ENCODE data around the gene CTTN.

DNA sequence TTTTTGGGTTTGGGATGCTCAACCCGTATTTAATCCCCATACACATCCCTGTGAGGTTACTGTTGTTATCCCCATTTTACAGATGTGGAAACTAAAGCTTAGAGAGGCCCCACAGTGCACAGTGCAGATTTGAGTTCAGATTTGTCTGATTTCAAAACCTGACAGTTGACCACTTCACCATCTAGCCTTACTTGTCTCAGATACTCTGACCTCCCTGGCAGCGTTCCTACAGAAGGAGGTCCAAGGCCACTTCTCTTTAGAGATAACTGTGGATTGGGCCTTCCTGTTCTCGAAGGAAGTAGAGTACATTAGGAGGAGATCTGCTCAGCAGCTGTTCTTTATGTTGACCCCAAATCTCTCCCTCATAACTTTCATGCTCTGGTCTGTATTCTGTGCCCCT lies 46.7 kb upstream of the CTTN start:
- TF ChIP-seq DPF2 (IDR thresholded peaks at IDR 0.05): no peak
- no peak for TF ChIP-seq GABPA (IDR thresholded peaks at IDR 0.05; ENCODE audit: low read depth)
- TF ChIP-seq, protein P1, sequence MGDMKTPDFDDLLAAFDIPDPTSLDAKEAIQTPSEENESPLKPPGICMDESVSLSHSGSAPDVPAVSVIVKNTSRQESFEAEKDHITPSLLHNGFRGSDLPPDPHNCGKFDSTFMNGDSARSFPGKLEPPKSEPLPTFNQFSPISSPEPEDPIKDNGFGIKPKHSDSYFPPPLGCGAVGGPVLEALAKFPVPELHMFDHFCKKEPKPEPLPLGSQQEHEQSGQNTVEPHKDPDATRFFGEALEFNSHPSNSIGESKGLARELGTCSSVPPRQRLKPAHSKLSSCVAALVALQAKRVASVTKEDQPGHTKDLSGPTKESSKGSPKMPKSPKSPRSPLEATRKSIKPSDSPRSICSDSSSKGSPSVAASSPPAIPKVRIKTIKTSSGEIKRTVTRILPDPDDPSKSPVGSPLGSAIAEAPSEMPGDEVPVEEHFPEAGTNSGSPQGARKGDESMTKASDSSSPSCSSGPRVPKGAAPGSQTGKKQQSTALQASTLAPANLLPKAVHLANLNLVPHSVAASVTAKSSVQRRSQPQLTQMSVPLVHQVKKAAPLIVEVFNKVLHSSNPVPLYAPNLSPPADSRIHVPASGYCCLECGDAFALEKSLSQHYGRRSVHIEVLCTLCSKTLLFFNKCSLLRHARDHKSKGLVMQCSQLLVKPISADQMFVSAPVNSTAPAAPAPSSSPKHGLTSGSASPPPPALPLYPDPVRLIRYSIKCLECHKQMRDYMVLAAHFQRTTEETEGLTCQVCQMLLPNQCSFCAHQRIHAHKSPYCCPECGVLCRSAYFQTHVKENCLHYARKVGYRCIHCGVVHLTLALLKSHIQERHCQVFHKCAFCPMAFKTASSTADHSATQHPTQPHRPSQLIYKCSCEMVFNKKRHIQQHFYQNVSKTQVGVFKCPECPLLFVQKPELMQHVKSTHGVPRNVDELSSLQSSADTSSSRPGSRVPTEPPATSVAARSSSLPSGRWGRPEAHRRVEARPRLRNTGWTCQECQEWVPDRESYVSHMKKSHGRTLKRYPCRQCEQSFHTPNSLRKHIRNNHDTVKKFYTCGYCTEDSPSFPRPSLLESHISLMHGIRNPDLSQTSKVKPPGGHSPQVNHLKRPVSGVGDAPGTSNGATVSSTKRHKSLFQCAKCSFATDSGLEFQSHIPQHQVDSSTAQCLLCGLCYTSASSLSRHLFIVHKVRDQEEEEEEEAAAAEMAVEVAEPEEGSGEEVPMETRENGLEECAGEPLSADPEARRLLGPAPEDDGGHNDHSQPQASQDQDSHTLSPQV (IDR thresholded peaks at IDR 0.05): no peak
- no peak for TF ChIP-seq MYC (IDR thresholded peaks at IDR 0.05; ENCODE audit: insufficient read depth, insufficient read length, insufficient replicate concordance, low read length, severe bottlenecking)
- TF ChIP-seq SP1 (IDR thresholded peaks at IDR 0.05; ENCODE audit: low read depth, low read length): no peak
- TF ChIP-seq POLR2A (IDR thresholded peaks at IDR 0.05; ENCODE audit: low read depth, low read length): no peak
- no peak for TF ChIP-seq IKZF2 (IDR thresholded peaks at IDR 0.05)
- TF ChIP-seq, protein P2, sequence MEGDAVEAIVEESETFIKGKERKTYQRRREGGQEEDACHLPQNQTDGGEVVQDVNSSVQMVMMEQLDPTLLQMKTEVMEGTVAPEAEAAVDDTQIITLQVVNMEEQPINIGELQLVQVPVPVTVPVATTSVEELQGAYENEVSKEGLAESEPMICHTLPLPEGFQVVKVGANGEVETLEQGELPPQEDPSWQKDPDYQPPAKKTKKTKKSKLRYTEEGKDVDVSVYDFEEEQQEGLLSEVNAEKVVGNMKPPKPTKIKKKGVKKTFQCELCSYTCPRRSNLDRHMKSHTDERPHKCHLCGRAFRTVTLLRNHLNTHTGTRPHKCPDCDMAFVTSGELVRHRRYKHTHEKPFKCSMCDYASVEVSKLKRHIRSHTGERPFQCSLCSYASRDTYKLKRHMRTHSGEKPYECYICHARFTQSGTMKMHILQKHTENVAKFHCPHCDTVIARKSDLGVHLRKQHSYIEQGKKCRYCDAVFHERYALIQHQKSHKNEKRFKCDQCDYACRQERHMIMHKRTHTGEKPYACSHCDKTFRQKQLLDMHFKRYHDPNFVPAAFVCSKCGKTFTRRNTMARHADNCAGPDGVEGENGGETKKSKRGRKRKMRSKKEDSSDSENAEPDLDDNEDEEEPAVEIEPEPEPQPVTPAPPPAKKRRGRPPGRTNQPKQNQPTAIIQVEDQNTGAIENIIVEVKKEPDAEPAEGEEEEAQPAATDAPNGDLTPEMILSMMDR (IDR thresholded peaks at IDR 0.05 in 2 of 3, conservative IDR thresholded peaks at IDR 0.05 in 1 of 3; ENCODE audit: control insufficient read depth in 2 of 3, extremely low read depth in 1 of 3, insufficient read depth in 1 of 3, low read depth in 3 of 3, low read length in 3 of 3): no peak
- TF ChIP-seq EP300 (IDR thresholded peaks at IDR 0.05; ENCODE audit: borderline replicate concordance in 1 of 2, control insufficient read depth in 1 of 2, low read depth in 2 of 2, low read length in 2 of 2): no peak
- TF ChIP-seq LARP7 (IDR thresholded peaks at IDR 0.05): no peak
- no peak for TF ChIP-seq E2F4 (IDR thresholded peaks at IDR 0.05; ENCODE audit: low read depth, low read length)
- TF ChIP-seq EZH2 (IDR thresholded peaks at IDR 0.05; ENCODE audit: borderline replicate concordance, control insufficient read depth, low read depth, low read length): no peak
